ENCODE data around the gene PRCP. TPM values are rescaled to one million over a fixed set of nuclear protein-coding genes. Genes with fewer than 3 reads are reported as not detected.
A peak's percentile ranks its signal among the peaks of the same experiment; 100 is the strongest.
"Not testable (repeated sequence)": the region's sequence is repeated elsewhere in the genome, so short reads cannot be mapped to it uniquely, and the experiment has no call there.

PRCP gene
- total RNA-seq, 1 experiment from 2014 or later = 86.6 TPM

DNA sequence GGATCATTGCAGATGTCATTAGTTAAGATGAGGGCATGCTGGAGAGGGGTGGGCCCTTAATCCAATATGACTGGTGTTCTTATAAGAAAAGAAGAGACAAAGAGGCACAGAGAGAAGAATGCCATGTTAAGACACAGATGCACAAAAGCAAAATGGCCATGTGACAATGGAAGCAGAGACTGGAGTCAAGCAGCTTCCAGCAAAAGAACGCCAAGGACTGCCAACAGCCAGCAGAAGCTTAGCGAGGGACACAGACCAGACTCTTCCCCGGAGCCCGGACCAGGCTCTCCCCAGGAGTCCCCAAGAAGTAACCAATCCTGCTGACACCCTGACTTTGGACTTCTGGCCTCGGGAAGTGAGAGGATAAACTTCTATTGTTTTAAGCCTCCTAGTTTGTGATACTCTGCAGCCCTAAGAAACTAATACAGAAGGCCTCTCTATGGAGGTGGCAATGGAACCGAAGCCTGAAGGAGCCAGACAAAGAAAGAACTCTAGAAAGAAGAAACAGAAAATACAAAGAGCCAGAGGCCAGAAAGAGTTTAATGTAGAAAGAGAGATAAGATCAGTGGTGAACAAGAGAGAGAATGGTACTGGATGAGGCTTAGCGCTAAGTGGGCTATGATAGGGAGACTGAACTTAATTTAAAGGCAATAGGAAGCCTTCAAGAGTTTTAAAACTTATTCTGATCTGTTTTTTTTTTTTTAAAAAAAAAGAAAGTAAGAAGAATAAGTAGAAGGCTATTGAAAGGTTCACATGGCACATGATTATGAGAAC, 27.7 kb downstream of the PRCP start:
- DNase-seq (ENCODE audit: low spot score) = no peak

DNA sequence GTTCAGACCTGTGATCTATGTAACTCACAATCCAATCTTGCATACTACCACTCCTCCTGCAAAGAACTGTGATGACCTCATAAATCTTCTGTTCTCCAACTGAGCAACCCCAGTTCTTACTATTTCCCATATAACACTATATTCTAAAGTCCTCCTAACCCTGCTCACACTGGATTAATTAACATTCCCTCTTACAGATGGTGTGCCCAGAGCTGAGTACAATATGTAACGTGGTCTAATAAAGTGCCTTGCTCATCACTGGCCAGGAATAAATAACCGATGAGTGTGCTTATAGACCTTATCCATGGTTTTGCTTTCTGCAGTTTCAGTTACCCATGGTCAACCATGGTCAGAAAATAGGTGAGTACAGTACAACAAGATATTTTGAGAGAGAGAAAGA, 28.6 kb downstream of the PRCP start:
- DNase-seq (ENCODE audit: low spot score) = no peak

GRCh38 chr11:82869657-82870056, 30.6 kb downstream of the PRCP start:
- no peak for DNase-seq (ENCODE audit: low spot score)

DNA sequence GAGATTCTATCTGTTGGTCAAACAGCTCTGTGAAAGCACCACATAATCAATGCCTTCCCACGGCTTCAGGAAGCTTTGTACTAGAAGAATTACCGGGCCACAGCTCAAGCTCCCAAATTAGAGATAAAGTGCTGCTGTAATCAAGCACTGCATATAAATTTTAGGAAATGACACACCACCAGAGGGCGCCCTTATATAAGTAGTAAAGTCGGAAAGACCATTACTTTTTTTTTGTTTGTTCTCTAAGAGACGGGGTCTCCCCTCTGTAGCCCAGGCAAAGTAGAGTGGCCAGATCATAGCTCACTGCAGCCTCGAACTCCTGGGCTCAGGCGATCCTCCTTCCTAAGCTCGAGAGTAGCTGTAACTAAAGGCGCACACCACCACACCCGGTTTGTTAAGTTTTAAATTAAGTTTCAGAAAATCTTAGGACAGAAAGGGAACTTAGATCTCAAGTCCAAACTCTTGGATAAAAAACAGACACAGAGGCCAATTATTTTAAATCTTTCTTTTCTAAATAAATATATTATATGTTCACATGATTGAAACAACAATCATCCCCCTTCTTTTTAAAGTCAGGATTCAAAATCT, 32.6 kb downstream of the PRCP start:
- DNase-seq (ENCODE audit: low spot score) = peak; percentile 77

GRCh38 chr11:82865841-82866240, 34.4 kb downstream of the PRCP start:
- no peak for DNase-seq (ENCODE audit: low spot score)

GRCh38 chr11:82864268-82864667, 36.0 kb downstream of the PRCP start:
- DNase-seq (ENCODE audit: low spot score) = peak; percentile 68

GRCh38 chr11:82863209-82863608, 37.0 kb downstream of the PRCP start:
- DNase-seq (ENCODE audit: low spot score) = no peak

DNA sequence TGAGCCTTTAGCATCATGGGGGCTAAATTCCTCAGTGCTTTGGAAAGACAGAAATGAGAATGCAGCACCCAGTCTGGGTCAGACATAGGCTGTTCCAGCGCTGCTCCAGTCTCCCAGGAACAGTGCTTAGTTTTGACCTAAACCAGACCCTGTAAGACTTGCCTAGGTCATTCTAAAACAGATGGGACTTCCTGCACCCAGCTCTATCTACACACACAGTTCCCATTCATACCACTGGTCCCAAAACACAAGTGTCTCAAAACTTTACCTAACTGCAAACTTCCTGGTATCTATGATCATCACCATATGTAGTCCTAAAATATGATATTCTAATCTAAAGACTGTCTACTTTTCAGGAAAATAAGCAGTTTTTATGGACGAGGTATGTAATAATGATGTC, 37.9 kb downstream of the PRCP start:
- no peak for DNase-seq (ENCODE audit: low spot score)

- DNase-seq (ENCODE audit: low spot score) = no peak
Observed at GRCh38 chr11:82859750-82860149, 40.5 kb downstream of the PRCP start.

DNA sequence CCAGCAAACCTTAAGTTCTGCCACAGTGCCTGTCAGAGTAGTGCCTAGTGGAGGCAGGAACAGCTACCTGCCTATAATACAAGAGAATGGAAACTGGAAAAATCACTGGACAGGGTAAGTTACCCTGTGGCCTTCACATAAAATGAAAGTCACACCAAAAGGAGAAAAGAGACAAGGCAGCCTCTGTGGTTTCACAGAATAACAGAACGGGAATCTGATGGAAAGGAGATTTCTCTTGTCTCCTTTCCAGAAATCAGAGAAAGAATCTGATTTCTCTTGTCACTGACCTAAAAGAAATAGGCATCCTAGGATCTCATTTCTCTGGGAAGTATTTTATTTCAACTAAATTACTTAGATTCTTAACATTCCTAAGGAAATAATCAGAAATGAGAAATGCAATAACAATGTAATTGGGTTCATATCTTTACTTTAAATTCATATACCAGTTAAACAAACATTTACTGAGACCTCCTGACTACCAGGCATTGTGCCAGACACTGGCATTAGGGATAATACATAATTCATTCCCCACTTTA, 41.6 kb downstream of the PRCP start:
- DNase-seq (ENCODE audit: low spot score) = peak; percentile 85

DNA sequence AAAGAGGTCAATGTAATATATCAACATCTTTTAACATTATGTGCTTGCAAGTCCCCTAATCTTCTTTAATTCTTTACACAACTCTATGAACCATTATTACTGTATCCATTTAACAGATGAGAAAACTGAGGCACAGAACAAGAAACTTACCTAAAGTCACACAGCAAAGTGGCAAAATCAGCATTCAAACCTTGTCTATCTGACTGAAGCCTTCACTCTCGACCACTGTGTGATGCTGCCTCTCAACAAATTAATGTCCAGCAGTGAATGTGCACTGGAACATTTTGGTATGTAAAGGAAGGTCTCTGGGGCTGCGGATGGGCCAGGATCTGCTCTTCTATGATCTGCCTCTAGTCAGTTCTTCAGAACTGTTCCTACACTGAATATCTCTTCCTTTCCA, 42.1 kb downstream of the PRCP start:
- DNase-seq (ENCODE audit: low spot score) = no peak

GRCh38 chr11:82857145-82857544, 43.1 kb downstream of the PRCP start:
- DNase-seq (ENCODE audit: low spot score) = no peak

- no peak for DNase-seq (ENCODE audit: low spot score)
Observed at GRCh38 chr11:82855616-82856015, 44.6 kb downstream of the PRCP start.

DNA sequence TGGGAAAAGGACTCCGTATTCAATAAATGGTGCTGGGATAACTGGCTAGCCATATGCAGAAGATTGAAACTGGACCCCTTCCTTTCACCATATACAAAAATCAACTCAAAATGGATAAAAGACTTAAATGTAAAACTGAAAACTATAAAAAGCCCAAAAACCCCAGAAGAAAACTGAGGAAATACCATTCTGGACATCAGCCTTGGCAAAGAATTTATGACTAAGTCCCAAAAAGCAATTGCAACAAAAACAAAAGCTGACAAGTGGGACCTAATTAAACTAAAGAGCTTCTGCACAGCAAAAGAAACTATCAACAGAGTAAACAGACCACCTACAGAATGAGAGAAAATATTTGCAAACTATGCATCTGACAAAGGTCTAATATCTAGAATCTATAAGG, 45.3 kb downstream of the PRCP start:
- DNase-seq (ENCODE audit: low spot score) = not testable (repeated sequence)

DNA sequence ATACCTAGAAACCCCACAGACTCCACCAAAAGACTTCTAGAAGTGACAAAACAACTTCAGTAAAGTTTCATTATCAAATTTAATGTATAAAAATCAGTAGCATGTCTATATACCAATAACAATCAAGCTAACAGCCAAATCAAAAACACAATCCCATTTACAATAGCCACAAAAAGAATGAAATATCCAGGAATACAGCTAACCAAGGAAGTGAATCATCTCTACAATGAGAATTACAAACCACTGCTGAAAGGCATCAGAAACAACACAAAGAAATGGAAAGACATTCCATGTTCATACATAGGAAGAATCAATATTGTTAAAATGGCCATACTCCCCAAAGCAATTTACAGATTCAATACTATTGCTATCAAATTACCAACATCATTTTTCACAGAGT, 46.0 kb downstream of the PRCP start:
- DNase-seq (ENCODE audit: low spot score) = no peak

- no peak for DNase-seq (ENCODE audit: low spot score)
Observed at GRCh38 chr11:82848829-82849228, 51.4 kb downstream of the PRCP start.

DNA sequence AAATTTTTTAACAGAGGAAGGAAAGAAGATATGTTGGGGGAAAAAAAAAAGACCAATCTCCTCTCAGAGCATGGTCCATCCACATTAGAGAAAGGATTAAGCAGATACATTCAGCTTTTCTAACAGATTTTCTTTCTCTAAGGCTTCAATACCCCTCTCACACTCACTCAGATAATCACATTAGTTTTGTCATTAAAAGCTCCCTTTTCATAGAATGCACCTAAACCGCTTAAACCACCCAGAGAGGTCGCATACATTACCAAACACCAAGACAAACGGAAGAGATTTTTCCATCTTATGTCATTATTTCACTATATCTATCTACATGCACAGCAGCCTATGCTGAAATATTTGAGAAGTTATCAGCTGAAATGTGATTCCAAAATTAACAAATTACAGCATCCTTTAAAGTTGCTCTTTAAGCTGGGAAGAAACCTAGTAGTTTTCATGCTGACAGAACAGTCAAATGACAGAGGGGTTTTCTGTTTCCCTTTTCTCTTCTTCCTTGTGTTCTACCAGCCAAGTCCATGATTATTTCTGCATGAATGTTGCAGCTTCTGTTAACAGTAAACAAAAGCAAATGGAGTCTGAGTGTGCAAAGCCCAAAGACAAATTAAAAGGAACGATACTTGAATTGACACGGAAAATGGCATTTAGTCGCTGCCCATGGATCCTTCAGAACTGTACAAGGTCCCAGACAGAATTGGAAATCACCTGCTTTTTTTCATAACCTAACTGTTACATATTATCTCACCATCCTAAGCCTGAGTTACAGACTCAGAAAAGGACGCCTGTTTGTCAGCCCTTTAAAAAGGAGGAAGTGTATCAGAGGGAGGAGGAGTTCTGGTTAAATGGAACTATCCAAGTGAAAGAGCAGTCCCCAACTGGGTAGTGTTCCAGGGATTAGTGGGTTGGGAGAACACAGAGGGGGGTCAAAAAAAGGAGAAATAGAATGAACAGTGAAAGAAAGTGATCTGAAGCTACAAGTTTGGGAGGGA, 54.6 kb downstream of the PRCP start:
- no peak for DNase-seq (ENCODE audit: low spot score)

GRCh38 chr11:82843057-82843795, 57.0 kb downstream of the PRCP start:
- no peak for DNase-seq (ENCODE audit: low spot score)

GRCh38 chr11:82842019-82842418, 58.2 kb downstream of the PRCP start:
- no peak for DNase-seq (ENCODE audit: low spot score)

GRCh38 chr11:82837650-82838049, 62.6 kb downstream of the PRCP start:
- DNase-seq (ENCODE audit: low spot score) = no peak

DNA sequence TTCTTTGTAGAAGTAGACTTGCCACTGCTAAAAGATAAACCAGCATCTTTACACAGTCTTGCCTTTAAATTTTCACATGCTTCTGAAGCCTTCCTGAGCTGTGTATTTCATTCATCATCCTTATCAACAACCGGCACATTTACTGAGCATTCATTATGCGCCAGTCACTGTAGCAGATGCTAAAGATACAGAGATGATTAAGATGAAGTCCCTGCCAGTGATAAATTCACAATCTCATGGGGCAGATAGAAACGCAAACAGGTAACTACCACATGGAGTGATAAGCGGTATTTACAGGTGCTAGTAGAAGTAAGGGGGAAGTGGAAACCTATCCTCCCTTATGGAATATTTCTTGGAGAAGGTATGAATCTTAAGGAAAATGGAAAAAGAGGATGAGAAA, 67.2 kb downstream of the PRCP start:
- DNase-seq (ENCODE audit: low spot score) = no peak

Measured in A172 (cell line).